Measurements from ENCODE around the gene NTM. TPM values are rescaled to one million over a fixed set of nuclear protein-coding genes. Genes with fewer than 3 reads are reported as not detected.

Gene NTM
- total RNA-seq, 1 experiment from 2014 or later, result 16.4 TPM

DNA sequence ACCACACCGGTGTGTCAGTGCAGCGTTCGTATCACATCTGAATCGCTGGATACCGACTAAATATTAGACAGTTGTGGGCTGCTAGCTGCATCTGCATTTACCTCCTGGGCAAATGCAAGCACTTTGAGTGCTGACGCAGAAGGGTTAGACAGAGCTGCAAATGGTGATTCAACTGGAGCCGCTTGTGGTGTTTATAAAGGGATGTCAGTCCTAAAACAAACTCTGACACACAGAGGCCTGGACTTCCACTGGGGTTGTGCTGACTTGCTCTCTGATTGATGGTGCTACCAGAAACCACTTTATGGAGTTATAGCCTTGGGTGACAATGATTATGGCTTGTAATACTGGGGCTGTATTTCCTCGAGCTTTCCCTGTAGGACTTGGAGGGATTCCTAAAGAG lies 374.4 kb downstream of the NTM start:
- Mint-ChIP-seq H3K27me3 (ENCODE audit: low read depth) (no peaks in the 10 kb centered on the region), H3K27ac (no peak overlapping the region), H3K4me1 (peaks cover 9% of the 10 kb centered on the region), H3K9me3 (no peaks in the 10 kb centered on the region), H3K4me3 (no peak overlapping the region), H3K36me3 (no peaks in the 10 kb centered on the region)
- ChIA-PET CTCF (interaction anchor here (1.0 to 1.1 kb wide), 2 partner anchors 16 to 51 kb away, joined by 3 to 4 read pairs; no protein-coding TSS in a partner anchor), POLR2A (no interaction called here)
- no peak for ATAC-seq
- no peak for DNase-seq (ENCODE audit: low spot score)
- TF ChIP-seq RELA (CRISPR knock-in tag; IDR thresholded peaks at IDR 0.05; ENCODE audit: borderline replicate concordance) (no peak), GABPB1 (CRISPR knock-in tag; IDR thresholded peaks at IDR 0.05) (no peak), ELF4 (CRISPR knock-in tag; IDR thresholded peaks at IDR 0.05; ENCODE audit: low read depth) (no peak), FOXP1 (CRISPR knock-in tag; IDR thresholded peaks at IDR 0.05; ENCODE audit: borderline replicate concordance) (no peak), ZNF121 (CRISPR knock-in tag; IDR thresholded peaks at IDR 0.05) (no peak), PRRX2 (CRISPR knock-in tag; IDR thresholded peaks at IDR 0.05) (no peak), ATF1 (CRISPR knock-in tag; IDR thresholded peaks at IDR 0.05) (no peak), RORB (CRISPR knock-in tag; IDR thresholded peaks at IDR 0.05) (no peak), ZNF219 (CRISPR knock-in tag; IDR thresholded peaks at IDR 0.05; ENCODE audit: borderline replicate concordance) (no peak), ZNF138 (CRISPR knock-in tag; conservative IDR thresholded peaks at IDR 0.05) (no peak), FOXK1 (CRISPR knock-in tag; IDR thresholded peaks at IDR 0.05) (no peak), NR1H2 (CRISPR knock-in tag; IDR thresholded peaks at IDR 0.05) (no peak)
- TF ChIP-seq, protein P1, sequence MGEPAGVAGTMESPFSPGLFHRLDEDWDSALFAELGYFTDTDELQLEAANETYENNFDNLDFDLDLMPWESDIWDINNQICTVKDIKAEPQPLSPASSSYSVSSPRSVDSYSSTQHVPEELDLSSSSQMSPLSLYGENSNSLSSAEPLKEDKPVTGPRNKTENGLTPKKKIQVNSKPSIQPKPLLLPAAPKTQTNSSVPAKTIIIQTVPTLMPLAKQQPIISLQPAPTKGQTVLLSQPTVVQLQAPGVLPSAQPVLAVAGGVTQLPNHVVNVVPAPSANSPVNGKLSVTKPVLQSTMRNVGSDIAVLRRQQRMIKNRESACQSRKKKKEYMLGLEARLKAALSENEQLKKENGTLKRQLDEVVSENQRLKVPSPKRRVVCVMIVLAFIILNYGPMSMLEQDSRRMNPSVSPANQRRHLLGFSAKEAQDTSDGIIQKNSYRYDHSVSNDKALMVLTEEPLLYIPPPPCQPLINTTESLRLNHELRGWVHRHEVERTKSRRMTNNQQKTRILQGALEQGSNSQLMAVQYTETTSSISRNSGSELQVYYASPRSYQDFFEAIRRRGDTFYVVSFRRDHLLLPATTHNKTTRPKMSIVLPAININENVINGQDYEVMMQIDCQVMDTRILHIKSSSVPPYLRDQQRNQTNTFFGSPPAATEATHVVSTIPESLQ (CRISPR knock-in tag; IDR thresholded peaks at IDR 0.05), result no peak
- TF ChIP-seq, protein P2, sequence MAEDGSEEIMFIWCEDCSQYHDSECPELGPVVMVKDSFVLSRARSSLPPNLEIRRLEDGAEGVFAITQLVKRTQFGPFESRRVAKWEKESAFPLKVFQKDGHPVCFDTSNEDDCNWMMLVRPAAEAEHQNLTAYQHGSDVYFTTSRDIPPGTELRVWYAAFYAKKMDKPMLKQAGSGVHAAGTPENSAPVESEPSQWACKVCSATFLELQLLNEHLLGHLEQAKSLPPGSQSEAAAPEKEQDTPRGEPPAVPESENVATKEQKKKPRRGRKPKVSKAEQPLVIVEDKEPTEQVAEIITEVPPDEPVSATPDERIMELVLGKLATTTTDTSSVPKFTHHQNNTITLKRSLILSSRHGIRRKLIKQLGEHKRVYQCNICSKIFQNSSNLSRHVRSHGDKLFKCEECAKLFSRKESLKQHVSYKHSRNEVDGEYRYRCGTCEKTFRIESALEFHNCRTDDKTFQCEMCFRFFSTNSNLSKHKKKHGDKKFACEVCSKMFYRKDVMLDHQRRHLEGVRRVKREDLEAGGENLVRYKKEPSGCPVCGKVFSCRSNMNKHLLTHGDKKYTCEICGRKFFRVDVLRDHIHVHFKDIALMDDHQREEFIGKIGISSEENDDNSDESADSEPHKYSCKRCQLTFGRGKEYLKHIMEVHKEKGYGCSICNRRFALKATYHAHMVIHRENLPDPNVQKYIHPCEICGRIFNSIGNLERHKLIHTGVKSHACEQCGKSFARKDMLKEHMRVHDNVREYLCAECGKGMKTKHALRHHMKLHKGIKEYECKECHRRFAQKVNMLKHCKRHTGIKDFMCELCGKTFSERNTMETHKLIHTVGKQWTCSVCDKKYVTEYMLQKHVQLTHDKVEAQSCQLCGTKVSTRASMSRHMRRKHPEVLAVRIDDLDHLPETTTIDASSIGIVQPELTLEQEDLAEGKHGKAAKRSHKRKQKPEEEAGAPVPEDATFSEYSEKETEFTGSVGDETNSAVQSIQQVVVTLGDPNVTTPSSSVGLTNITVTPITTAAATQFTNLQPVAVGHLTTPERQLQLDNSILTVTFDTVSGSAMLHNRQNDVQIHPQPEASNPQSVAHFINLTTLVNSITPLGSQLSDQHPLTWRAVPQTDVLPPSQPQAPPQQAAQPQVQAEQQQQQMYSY (CRISPR knock-in tag; IDR thresholded peaks at IDR 0.05), result no peak
- TF ChIP-seq, protein P3, sequence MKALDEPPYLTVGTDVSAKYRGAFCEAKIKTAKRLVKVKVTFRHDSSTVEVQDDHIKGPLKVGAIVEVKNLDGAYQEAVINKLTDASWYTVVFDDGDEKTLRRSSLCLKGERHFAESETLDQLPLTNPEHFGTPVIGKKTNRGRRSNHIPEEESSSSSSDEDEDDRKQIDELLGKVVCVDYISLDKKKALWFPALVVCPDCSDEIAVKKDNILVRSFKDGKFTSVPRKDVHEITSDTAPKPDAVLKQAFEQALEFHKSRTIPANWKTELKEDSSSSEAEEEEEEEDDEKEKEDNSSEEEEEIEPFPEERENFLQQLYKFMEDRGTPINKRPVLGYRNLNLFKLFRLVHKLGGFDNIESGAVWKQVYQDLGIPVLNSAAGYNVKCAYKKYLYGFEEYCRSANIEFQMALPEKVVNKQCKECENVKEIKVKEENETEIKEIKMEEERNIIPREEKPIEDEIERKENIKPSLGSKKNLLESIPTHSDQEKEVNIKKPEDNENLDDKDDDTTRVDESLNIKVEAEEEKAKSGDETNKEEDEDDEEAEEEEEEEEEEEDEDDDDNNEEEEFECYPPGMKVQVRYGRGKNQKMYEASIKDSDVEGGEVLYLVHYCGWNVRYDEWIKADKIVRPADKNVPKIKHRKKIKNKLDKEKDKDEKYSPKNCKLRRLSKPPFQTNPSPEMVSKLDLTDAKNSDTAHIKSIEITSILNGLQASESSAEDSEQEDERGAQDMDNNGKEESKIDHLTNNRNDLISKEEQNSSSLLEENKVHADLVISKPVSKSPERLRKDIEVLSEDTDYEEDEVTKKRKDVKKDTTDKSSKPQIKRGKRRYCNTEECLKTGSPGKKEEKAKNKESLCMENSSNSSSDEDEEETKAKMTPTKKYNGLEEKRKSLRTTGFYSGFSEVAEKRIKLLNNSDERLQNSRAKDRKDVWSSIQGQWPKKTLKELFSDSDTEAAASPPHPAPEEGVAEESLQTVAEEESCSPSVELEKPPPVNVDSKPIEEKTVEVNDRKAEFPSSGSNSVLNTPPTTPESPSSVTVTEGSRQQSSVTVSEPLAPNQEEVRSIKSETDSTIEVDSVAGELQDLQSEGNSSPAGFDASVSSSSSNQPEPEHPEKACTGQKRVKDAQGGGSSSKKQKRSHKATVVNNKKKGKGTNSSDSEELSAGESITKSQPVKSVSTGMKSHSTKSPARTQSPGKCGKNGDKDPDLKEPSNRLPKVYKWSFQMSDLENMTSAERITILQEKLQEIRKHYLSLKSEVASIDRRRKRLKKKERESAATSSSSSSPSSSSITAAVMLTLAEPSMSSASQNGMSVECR (CRISPR knock-in tag; IDR thresholded peaks at IDR 0.05; ENCODE audit: borderline replicate concordance), result no peak
- TF ChIP-seq, protein P4, sequence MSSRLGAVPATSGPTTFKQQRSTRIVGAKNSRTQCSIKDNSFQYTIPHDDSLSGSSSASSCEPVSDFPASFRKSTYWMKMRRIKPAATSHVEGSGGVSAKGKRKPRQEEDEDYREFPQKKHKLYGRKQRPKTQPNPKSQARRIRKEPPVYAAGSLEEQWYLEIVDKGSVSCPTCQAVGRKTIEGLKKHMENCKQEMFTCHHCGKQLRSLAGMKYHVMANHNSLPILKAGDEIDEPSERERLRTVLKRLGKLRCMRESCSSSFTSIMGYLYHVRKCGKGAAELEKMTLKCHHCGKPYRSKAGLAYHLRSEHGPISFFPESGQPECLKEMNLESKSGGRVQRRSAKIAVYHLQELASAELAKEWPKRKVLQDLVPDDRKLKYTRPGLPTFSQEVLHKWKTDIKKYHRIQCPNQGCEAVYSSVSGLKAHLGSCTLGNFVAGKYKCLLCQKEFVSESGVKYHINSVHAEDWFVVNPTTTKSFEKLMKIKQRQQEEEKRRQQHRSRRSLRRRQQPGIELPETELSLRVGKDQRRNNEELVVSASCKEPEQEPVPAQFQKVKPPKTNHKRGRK (CRISPR knock-in tag; IDR thresholded peaks at IDR 0.05; ENCODE audit: borderline replicate concordance), result no peak
- TF ChIP-seq, protein P5, sequence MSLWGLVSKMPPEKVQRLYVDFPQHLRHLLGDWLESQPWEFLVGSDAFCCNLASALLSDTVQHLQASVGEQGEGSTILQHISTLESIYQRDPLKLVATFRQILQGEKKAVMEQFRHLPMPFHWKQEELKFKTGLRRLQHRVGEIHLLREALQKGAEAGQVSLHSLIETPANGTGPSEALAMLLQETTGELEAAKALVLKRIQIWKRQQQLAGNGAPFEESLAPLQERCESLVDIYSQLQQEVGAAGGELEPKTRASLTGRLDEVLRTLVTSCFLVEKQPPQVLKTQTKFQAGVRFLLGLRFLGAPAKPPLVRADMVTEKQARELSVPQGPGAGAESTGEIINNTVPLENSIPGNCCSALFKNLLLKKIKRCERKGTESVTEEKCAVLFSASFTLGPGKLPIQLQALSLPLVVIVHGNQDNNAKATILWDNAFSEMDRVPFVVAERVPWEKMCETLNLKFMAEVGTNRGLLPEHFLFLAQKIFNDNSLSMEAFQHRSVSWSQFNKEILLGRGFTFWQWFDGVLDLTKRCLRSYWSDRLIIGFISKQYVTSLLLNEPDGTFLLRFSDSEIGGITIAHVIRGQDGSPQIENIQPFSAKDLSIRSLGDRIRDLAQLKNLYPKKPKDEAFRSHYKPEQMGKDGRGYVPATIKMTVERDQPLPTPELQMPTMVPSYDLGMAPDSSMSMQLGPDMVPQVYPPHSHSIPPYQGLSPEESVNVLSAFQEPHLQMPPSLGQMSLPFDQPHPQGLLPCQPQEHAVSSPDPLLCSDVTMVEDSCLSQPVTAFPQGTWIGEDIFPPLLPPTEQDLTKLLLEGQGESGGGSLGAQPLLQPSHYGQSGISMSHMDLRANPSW (CRISPR knock-in tag; conservative IDR thresholded peaks at IDR 0.05; ENCODE audit: low read depth), result no peak
- TF ChIP-seq, protein P6, sequence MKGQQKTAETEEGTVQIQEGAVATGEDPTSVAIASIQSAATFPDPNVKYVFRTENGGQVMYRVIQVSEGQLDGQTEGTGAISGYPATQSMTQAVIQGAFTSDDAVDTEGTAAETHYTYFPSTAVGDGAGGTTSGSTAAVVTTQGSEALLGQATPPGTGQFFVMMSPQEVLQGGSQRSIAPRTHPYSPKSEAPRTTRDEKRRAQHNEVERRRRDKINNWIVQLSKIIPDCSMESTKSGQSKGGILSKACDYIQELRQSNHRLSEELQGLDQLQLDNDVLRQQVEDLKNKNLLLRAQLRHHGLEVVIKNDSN (CRISPR knock-in tag; IDR thresholded peaks at IDR 0.05), result no peak
- TF ChIP-seq, protein P7, sequence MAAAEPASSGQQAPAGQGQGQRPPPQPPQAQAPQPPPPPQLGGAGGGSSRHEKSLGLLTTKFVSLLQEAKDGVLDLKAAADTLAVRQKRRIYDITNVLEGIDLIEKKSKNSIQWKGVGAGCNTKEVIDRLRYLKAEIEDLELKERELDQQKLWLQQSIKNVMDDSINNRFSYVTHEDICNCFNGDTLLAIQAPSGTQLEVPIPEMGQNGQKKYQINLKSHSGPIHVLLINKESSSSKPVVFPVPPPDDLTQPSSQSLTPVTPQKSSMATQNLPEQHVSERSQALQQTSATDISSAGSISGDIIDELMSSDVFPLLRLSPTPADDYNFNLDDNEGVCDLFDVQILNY (CRISPR knock-in tag; IDR thresholded peaks at IDR 0.05), result no peak
